Calu3 (cell line): ENCODE results near the gene GALC. TPM values are rescaled to one million over a fixed set of nuclear protein-coding genes. Genes with fewer than 3 reads are reported as not detected.
A peak's percentile ranks its signal among the peaks of the same experiment; 100 is the strongest.

ENCODE experiments used
- BruUV-seq: library from RNA; stranded (reverse); fragments of 400-500 nt; replicated peaks from 2 replicates; lab custom pipeline; 2021; lab: Mats Ljungman, UMichigan
- CTCF ChIA-PET: fragments of 300-600 bp; sonication (Branson Sonifier 250); formaldehyde crosslinking; loops from one replicate; lab custom pipeline; 2022; ENCODE audit warnings: antibody characterized with exemption; lab: Charles Lee
- DNase-seq: peaks from one replicate; pipeline ENCODE4 v3.0.0; 2022
- H3K27ac Mint-ChIP-seq: one replicate; pipeline ENCODE4 v1.8.0; 2022; ENCODE audit warnings: mixed read lengths; ENCODE audit not compliant: unreplicated experiment
- H3K27me3 Mint-ChIP-seq: one replicate; pipeline ENCODE4 v1.8.0; 2022; ENCODE audit warnings: mixed read lengths; ENCODE audit not compliant: unreplicated experiment
- H3K36me3 Mint-ChIP-seq: one replicate; pipeline ENCODE4 v1.8.0; 2022; ENCODE audit warnings: mild to moderate bottlenecking, moderate library complexity, mixed read lengths; ENCODE audit not compliant: insufficient read depth, unreplicated experiment
- H3K4me1 Mint-ChIP-seq: one replicate; pipeline ENCODE4 v1.8.0; 2022; ENCODE audit warnings: mild to moderate bottlenecking, low read depth, mixed read lengths; ENCODE audit not compliant: unreplicated experiment
- H3K4me3 Mint-ChIP-seq: one replicate; pipeline ENCODE4 v1.8.0; 2022; ENCODE audit warnings: mild to moderate bottlenecking, low read depth, moderate library complexity, mixed read lengths; ENCODE audit not compliant: unreplicated experiment
- H3K9me3 Mint-ChIP-seq: one replicate; pipeline ENCODE4 v1.8.0; 2022; ENCODE audit warnings: low read depth, mixed read lengths; ENCODE audit not compliant: unreplicated experiment
- CTCF ChIP-seq: fragments of 200-600 bp; IDR thresholded peaks from one replicate; pipeline ENCODE4 v1.8.0; 2022; ENCODE audit warnings: antibody characterized with exemption; ENCODE audit not compliant: unreplicated experiment
- intact Hi-C: fragments of 100-400 bp; cut with micrococcal nuclease; formaldehyde crosslinking; loops from one replicate; pipeline ENCODE4 v1.10.0; 2022; ENCODE audit not compliant: unreplicated experiment
- total RNA-seq: library from RNA; stranded (reverse); gene quantifications from 2 replicates; pipeline ENCODE4 v1.2.3, GENCODE V29; 2022

GALC gene
- total RNA-seq, 1 experiment from 2014 or later: 19.3 TPM

GRCh38 chr14:87888136-87888999 lies 104.6 kb downstream of the GALC start:
- H3K4me1 Mint-ChIP-seq: no peaks in the 10 kb centered on the region
- no peak for TF ChIP-seq CTCF
- peaks cover 3% of the 10 kb centered on the region for H3K9me3 Mint-ChIP-seq
- intact Hi-C loops: no loop called here
- H3K4me3 Mint-ChIP-seq: no peak overlapping the region
- BruUV-seq: no TSS peak
- no peaks in the 10 kb centered on the region for H3K27me3 Mint-ChIP-seq
- H3K27ac Mint-ChIP-seq: no peak overlapping the region
- CTCF ChIA-PET: no interaction called here
- H3K36me3 Mint-ChIP-seq: no peaks in the 10 kb centered on the region
- DNase-seq: peak; percentile 11

- Mint-ChIP-seq H3K27ac (no peak overlapping the region), H3K4me3 (no peak overlapping the region), H3K36me3 (no peaks in the 10 kb centered on the region), H3K9me3 (peaks cover 5% of the 10 kb centered on the region), H3K4me1 (no peaks in the 10 kb centered on the region), H3K27me3 (peaks cover 23% of the 10 kb centered on the region)
- CTCF ChIA-PET: no interaction called here
- TF ChIP-seq CTCF: no peak
- intact Hi-C loops: no loop called here
- no peak for DNase-seq
- BruUV-seq: no TSS peak
Measured at GRCh38 chr14:87883750-87884149, 109.2 kb downstream of the GALC start.

Other genes with a start within 250 kb of the GALC start
- gene GPR65, start 12.0 kb upstream of the GALC start, total RNA-seq: 0.09 and 0.12 TPM in 2 replicates